ENCODE data around the gene MS4A6E.

GRCh38 chr11:60376601-60377000 lies 49.5 kb downstream of the MS4A6E start:
- no peak for TF ChIP-seq CTCF (IDR thresholded peaks at IDR 0.05)
- no peak for TF ChIP-seq EP300 (IDR thresholded peaks at IDR 0.05)
- TF ChIP-seq POLR2A (IDR thresholded peaks at IDR 0.05; ENCODE audit: low read depth): no peak
